Endothelial cell of umbilical vein (primary cell): ENCODE measurements around the gene ATAD3A. TPM values are rescaled to one million over a fixed set of nuclear protein-coding genes. Genes with fewer than 3 reads are reported as not detected.

Experiments used
- BruUV-seq: library from RNA; stranded (reverse); fragments of 400-500 nt; replicated peaks from 2 replicates; lab custom pipeline; 2021; lab: Mats Ljungman, UMichigan
- CTCF ChIA-PET: fragments of 300-600, 350-600 bp; sonication (Branson Sonifier 250); formaldehyde crosslinking; loops from one replicate; lab custom pipeline; 2021; ENCODE audit warnings: antibody characterized with exemption, inconsistent platforms; lab: Charles Lee
- POLR2A ChIA-PET: fragments of 300-600, 350-600 bp; sonication (Branson Sonifier 250); formaldehyde crosslinking; loops from one replicate; lab custom pipeline; 2021; ENCODE audit warnings: antibody characterized with exemption, inconsistent platforms; lab: Charles Lee
- DNase-seq: peaks from one replicate; pipeline ENCODE4 v3.0.0-alpha.2; 2011; ENCODE audit warnings: low read depth, low spot score
- FAIRE-seq: peaks from 2 replicates; lab custom pipeline; 2011; peaks lifted over from hg19 to GRCh38; lab: Jason Lieb, UNC
- H2AFZ ChIP-seq: 2 replicates; pipeline ENCODE4 v1.6.0; 2012; ENCODE audit warnings: low read depth, low read length, control low read depth, inconsistent platforms
- H3K27ac ChIP-seq: 2 replicates; pipeline ENCODE4 v1.5.1; 2011; ENCODE audit warnings: low read depth, mild to moderate bottlenecking, control low read depth, low read length, moderate library complexity; ENCODE audit not compliant: insufficient read depth
- H3K27me3 ChIP-seq, 2 experiments: 2 replicates each; pipeline versions ENCODE4 v1.6.0 to v1.6.1; 2011; ENCODE audit warnings: low read length in 2 of 2, mixed read lengths in 1 of 2; ENCODE audit not compliant: control insufficient read depth in 2 of 2, insufficient read depth in 2 of 2
- H3K36me3 ChIP-seq, 2 experiments: 2 replicates in 1 of 2; 3 replicates in 1 of 2; pipeline ENCODE4 v1.5.1; 2011; ENCODE audit warnings: low read length in 2 of 2, mild to moderate bottlenecking in 1 of 2, moderate library complexity in 1 of 2; ENCODE audit not compliant: control insufficient read depth in 2 of 2, insufficient read depth in 2 of 2; ENCODE audit errors: extremely low read depth in 1 of 2
- H3K4me1 ChIP-seq: 3 replicates; pipeline ENCODE4 v1.5.1; 2011; ENCODE audit warnings: mild to moderate bottlenecking, low read length; ENCODE audit not compliant: control insufficient read depth, insufficient read depth; ENCODE audit errors: extremely low read depth
- H3K4me2 ChIP-seq: 2 replicates; pipeline ENCODE4 v1.6.1; 2011; ENCODE audit warnings: low read length, control low read depth, mixed read lengths; ENCODE audit not compliant: insufficient read depth
- H3K4me3 ChIP-seq, 3 experiments: fragments of 200-600 bp in 1 of 3; sonication (generic), shearing (Covaris generic) in 1 of 3; replicated peaks in 1 of 3; 2 replicates each; pipeline ENCODE4 v1.5.1; 2011 to 2016; ENCODE audit warnings: control low read depth in 3 of 3, low read length in 3 of 3, mild to moderate bottlenecking in 2 of 3, inconsistent platforms in 1 of 3, low read depth in 1 of 3, moderate library complexity in 1 of 3; ENCODE audit not compliant: insufficient read depth in 1 of 3
- H3K79me2 ChIP-seq: 2 replicates; pipeline ENCODE4 v1.6.0; 2012; ENCODE audit warnings: low read length, inconsistent platforms; ENCODE audit not compliant: control insufficient read depth, insufficient read depth
- H3K9ac ChIP-seq: replicated peaks from 2 replicates; pipeline ENCODE3; 2011; ENCODE audit warnings: low read length, control low read depth; ENCODE audit not compliant: insufficient read depth; ENCODE audit errors: extremely low read depth
- H3K9me1 ChIP-seq: replicated peaks from 3 replicates; pipeline ENCODE4 v1.6.0; 2011; ENCODE audit warnings: mild to moderate bottlenecking, low read length; ENCODE audit not compliant: control insufficient read depth, insufficient read depth; ENCODE audit errors: extremely low read depth
- H3K9me3 ChIP-seq: replicated peaks from 2 replicates; pipeline ENCODE4 v1.5.1; 2012; ENCODE audit warnings: low read length, inconsistent platforms; ENCODE audit not compliant: control insufficient read depth, insufficient read depth
- H4K20me1 ChIP-seq: replicated peaks from 2 replicates; pipeline ENCODE3; 2011; ENCODE audit warnings: mild to moderate bottlenecking, low read length; ENCODE audit not compliant: control insufficient read depth, insufficient read depth; ENCODE audit errors: extremely low read depth
- CTCF ChIP-seq, 2 donors: IDR thresholded peaks; 1 replicate in 1 of 2; 2 replicates in 1 of 2; pipeline ENCODE4 v1.5.1; 2011; ENCODE audit warnings: low read length in 2 of 2, mild to moderate bottlenecking in 2 of 2, moderate library complexity in 2 of 2, control low read depth in 1 of 2, inconsistent platforms in 1 of 2, low read depth in 1 of 2; ENCODE audit not compliant: insufficient read depth in 1 of 2; ENCODE audit errors: extremely low read depth in 1 of 2
- EZH2 ChIP-seq: IDR thresholded peaks from 2 replicates; pipeline ENCODE4 v1.6.1; 2012; ENCODE audit warnings: borderline replicate concordance, low read depth, mild to moderate bottlenecking, moderate library complexity, low read length, inconsistent platforms; ENCODE audit not compliant: severe bottlenecking
- FOS ChIP-seq: IDR thresholded peaks from 2 replicates; pipeline ENCODE4 v1.6.1; 2011; ENCODE audit warnings: mild to moderate bottlenecking, low read length, moderate library complexity, borderline replicate concordance; ENCODE audit not compliant: insufficient read depth
- GATA2 ChIP-seq: IDR thresholded peaks from 2 replicates; pipeline ENCODE4 v1.7.0; 2011; ENCODE audit warnings: low read depth, mild to moderate bottlenecking, moderate library complexity, mixed read lengths, low read length; ENCODE audit not compliant: insufficient read length, insufficient read depth
- JUN ChIP-seq: IDR thresholded peaks from 2 replicates; pipeline ENCODE4 v1.6.1; 2011; ENCODE audit warnings: borderline replicate concordance, low read depth; ENCODE audit not compliant: insufficient read length, insufficient read depth
- MAX ChIP-seq: IDR thresholded peaks from 2 replicates; pipeline ENCODE4 v1.6.1; 2011; ENCODE audit not compliant: insufficient read depth, insufficient read length
- MYC ChIP-seq: IDR thresholded peaks from one replicate; pipeline ENCODE4 v1.6.1; 2011; ENCODE audit warnings: mild to moderate bottlenecking, low read depth, low read length
- POLR2A ChIP-seq: IDR thresholded peaks from 2 replicates; pipeline ENCODE4 v1.6.1; 2012; ENCODE audit warnings: low read depth, mild to moderate bottlenecking, control low read depth, low read length
- POLR2AphosphoS5 ChIP-seq: IDR thresholded peaks from 2 replicates; pipeline ENCODE4 v1.6.1; 2012; ENCODE audit warnings: low read depth, mild to moderate bottlenecking, control low read depth, low read length, moderate library complexity; ENCODE audit not compliant: insufficient read depth
- dilution Hi-C: fragments of 300-500 bp; cut with MboI; formaldehyde crosslinking; loops from one replicate; pipeline ENCODE4 v1.15.0; 2019; ENCODE audit warnings: low sequenced_read_pairs; ENCODE audit not compliant: extremely low pct_ligation_motif_present
- intact Hi-C: fragments of 100-400 bp; cut with micrococcal nuclease; formaldehyde crosslinking; loops from one replicate; pipeline ENCODE4 v1.10.0; 2022
- polyA plus RNA-seq, 4 experiments: library from polyadenylated mRNA; depleted of rRNA in 3 of 4; stranded (reverse) in 3 of 4; unstranded in 1 of 4; fragments of >200 nt; gene quantifications; 2 replicates each; pipeline versions ENCODE4 v1.2.1 to v1.2.3, GENCODE V29; 2011 to 2012; ENCODE audit warnings: missing spikeins in 1 of 4
- total RNA-seq: library from RNA; stranded (reverse); gene quantifications from 2 replicates; pipeline ENCODE4 v1.2.3, GENCODE V29; 2021

Gene ATAD3A
- total and polyA plus RNA-seq, 2 donors (not counting 3 experiments of a cell fraction or from before 2014, with no cell fraction given), result 24.9 to 55.2 TPM

DNA sequence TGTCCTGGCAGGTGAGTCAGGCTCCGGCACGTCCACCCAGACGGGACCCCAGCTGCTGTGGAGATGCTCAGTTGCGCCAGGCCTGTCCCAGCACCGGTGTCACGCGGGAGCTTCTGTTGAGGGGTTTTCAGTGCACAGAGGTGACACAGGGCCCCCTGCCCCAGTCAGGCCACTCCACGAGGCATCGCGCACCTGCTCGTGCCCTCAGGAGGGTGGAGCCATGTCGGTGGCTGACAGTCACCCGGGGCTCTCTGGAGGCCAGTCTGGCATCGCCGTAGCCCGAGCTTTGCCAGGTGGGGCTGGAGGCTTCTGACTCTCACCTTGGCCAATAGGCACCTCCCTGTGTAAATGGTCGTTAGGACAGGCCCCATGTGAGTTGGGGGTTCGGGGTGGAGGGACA is 17.4 kb downstream of the ATAD3A start:
- H2AFZ ChIP-seq, result no peak overlapping the region
- no peaks in the 10 kb centered on the region for H3K9me3 ChIP-seq
- intact Hi-C loops, result no loop called here
- H3K36me3 ChIP-seq, result peaks cover 7 to 20% of the 10 kb centered on the region in 2 experiments
- H3K4me1 ChIP-seq, result no peaks in the 10 kb centered on the region
- FAIRE-seq (no peak), DNase-seq (no peak)
- no TSS peak for BruUV-seq
- no peaks in the 10 kb centered on the region for H3K79me2 ChIP-seq
- ChIA-PET CTCF (no interaction called here), POLR2A (no interaction called here)
- no peaks in the 10 kb centered on the region for H4K20me1 ChIP-seq
- H3K4me3 ChIP-seq, result no peak overlapping the region
- H3K27me3 ChIP-seq, result no peaks in the 10 kb centered on the region
- H3K9me1 ChIP-seq, result no peaks in the 10 kb centered on the region
- H3K27ac ChIP-seq, result no peak overlapping the region
- no peak for TF ChIP-seq MYC
- no peak for TF ChIP-seq MAX
- TF ChIP-seq EZH2, result no peak
- no peak for TF ChIP-seq POLR2A
- TF ChIP-seq JUN, result no peak
- no peak for TF ChIP-seq POLR2AphosphoS5
- TF ChIP-seq CTCF (IDR thresholded peaks at IDR 0.05; ENCODE audit: extremely low read depth in 1 of 2, insufficient read depth in 1 of 2, low read depth in 1 of 2, low read length in 2 of 2), result no peak
- TF ChIP-seq GATA2, result no peak
- no peak for TF ChIP-seq FOS
- H3K9ac ChIP-seq, result no peak overlapping the region
- dilution Hi-C loops, result no loop called here
- H3K4me2 ChIP-seq, result no peak overlapping the region
